Heart right ventricle (tissue), 16 donors: ENCODE measurements around the gene OR5K1. TPM values are rescaled to one million over a fixed set of nuclear protein-coding genes. Genes with fewer than 3 reads are reported as not detected.

Source experiments
- ATAC-seq, 8 donors: fragments of 200-7000 bp; cut with Tn5 transposase; one replicate each; pipeline ENCODE4 v1.9.1; 2020; ENCODE audit warnings: mild to moderate bottlenecking in 8 of 8, moderate library complexity in 8 of 8, moderate number of reproducible peaks in 1 of 8
- DNase-seq, 2 donors: peaks; one replicate each; pipeline ENCODE4 v3.0.0-alpha.2; 2020
- H3K27ac ChIP-seq, 10 donors: fragments of 200-600 bp; sonication (generic) in 2 of 10; one replicate each; pipeline versions ENCODE4 v1.5.0 to v1.8.0; 2020 to 2022; ENCODE audit warnings: mild to moderate bottlenecking in 3 of 10
- H3K27me3 ChIP-seq, 7 donors: fragments of 200-600 bp; one replicate each; pipeline ENCODE4 v1.8.0; 2021 to 2022; ENCODE audit warnings: mild to moderate bottlenecking in 2 of 7
- H3K36me3 ChIP-seq, 9 donors: fragments of 200-600 bp; sonication (generic) in 1 of 9; one replicate each; pipeline versions ENCODE4 v1.5.0 to v1.8.0; 2020 to 2022; ENCODE audit warnings: mild to moderate bottlenecking in 2 of 9
- H3K4me1 ChIP-seq, 9 donors: fragments of 200-600 bp; sonication (generic) in 1 of 9; one replicate each; pipeline versions ENCODE4 v1.5.0 to v1.8.0; 2020 to 2022; ENCODE audit warnings: mild to moderate bottlenecking in 4 of 9
- H3K4me3 ChIP-seq, 10 donors: fragments of 200-600 bp; sonication (generic) in 2 of 10; one replicate each; pipeline versions ENCODE4 v1.5.0 to v1.8.0; 2020 to 2022; ENCODE audit warnings: mild to moderate bottlenecking in 7 of 10, moderate library complexity in 2 of 10
- H3K9me3 ChIP-seq, 11 donors: fragments of 200-600 bp in 10 of 11; sonication (generic) in 2 of 11; one replicate each; pipeline versions ENCODE4 v1.5.0 to v1.8.0; 2013 to 2022; ENCODE audit warnings: mild to moderate bottlenecking in 2 of 11, control low read depth in 1 of 11, moderate library complexity in 1 of 11
- CTCF ChIP-seq, 9 donors: fragments of 200-600 bp; sonication (generic) in 2 of 9; IDR thresholded peaks; one replicate each; pipeline versions ENCODE4 v1.5.0 to v1.8.0; 2021 to 2022; ENCODE audit warnings: antibody characterized with exemption in 9 of 9, mild to moderate bottlenecking in 5 of 9, moderate library complexity in 1 of 9
- WGBS, 2 donors: extraction: QIAGEN DNeasy Blood & Tissue Kit; methylation state at CpG; one replicate each; pipeline ENCODE4 v1.1.7; 2013; ENCODE audit warnings: inconsistent platforms in 1 of 2; 5-methylcytosine and 5-hydroxymethylcytosine counted together
- intact Hi-C, 10 donors: fragments of 100-400 bp; cut with DNase I; formaldehyde crosslinking; loops; one replicate each; pipeline versions ENCODE4 v1.11.1 to v1.14.2; 2022
- polyA plus RNA-seq, 2 donors: library from polyadenylated mRNA; stranded (reverse); fragments of 200-250 nt; gene quantifications; one replicate each; pipeline ENCODE4 v1.2.3, GENCODE V29; 2013
- total RNA-seq, 10 donors: library from RNA; stranded (reverse); fragmentation: NEBNext Ultra II Directional in 3 of 10; extraction: Animal tissue kit (Norgen Biotek cat#: 25700) in 3 of 10; gene quantifications; one replicate each; pipeline versions ENCODE4 v1.2.1 to v1.2.4, GENCODE V29; 2021 to 2023
- donor health status: Arrhythmogenic right ventricular cardiomyopathy.
- donor health status: ischemic (EF 13 %, LVEDD 7.1; RV severe dilation, severe dysfunction).
- donor health status: healthy with polysubstance abuse.
- donor health status: DM: no; HTN: yes; CAD: no.
- donor health status: DM: no; HTN: no; CAD: no.
- donor health status: ischemic (EF 25% LVEDD 6.9; RV normal size, moderate dysfunction).
- donor health status: ischemic (EF 25% LVEDD 5.7; RV mildly dilated, moderate dysfunction).
- donor health status: healthy.
- donor health status: DM: yes; HTN: yes; CAD: no.
- donor health status: Ischemic cardiomyopathy.
- donor health status: ischemic (EF 35%, LVEDD 5.7; RV mildly dilated, moderate dysfunction).
- donor health status: nonischemic (EF 11% LVEDD 7.7; RV severe dilation, severe dysfunction).
- donor health status: DM: yes; HTN: yes; CAD: no.
- donor health status: PGD.
- donor health status: ischemic (EF 29% LVEDD 5.4; RV normal size, mild dysfunction).
- donor health status: nonischemic (EF 23%, LVEDD 6.1; RV moderate dilation, normal function).

OR5K1 gene
- total and polyA plus RNA-seq, 12 donors = not detected

DNA sequence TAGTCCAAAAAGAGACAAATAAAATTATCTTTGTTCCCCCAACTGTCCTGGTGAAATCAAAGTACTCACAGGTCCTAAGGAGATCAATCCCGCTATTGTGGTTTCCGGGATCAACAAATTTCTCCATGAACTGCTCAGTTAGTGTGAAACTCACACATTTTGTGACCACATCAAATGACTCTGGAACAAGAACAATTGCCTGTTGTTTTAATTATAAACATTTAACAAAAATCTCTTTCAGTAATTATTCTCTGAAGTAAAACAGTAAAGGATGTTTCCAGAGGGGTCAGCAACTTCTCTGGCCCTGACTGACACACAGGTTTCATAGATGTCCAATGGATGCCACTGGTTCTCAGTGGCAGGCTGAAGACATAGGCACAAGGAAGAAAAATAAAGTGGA, 55.8 kb downstream of the OR5K1 start:
- Histone ChIP-seq H3K36me3 (peaks cover 0 to 73% (median 11%) of the 10 kb centered on the region in 9 donors), H3K9me3 (no peaks in the 10 kb centered on the region), H3K27ac (no peak overlapping the region), H3K4me3 (no peak overlapping the region), H3K27me3 (no peaks in the 10 kb centered on the region), H3K4me1 (peaks cover 0 to 59% (median 18%) of the 10 kb centered on the region in 9 donors)
- intact Hi-C loops = no loop called here
- WGBS, 2 donors = 96 to 97% methylated on average over 2 of the region's 2 CpGs
- ATAC-seq (no peak), DNase-seq (no peak)
- TF ChIP-seq CTCF (IDR thresholded peaks at IDR 0.05) = no peak

DNA sequence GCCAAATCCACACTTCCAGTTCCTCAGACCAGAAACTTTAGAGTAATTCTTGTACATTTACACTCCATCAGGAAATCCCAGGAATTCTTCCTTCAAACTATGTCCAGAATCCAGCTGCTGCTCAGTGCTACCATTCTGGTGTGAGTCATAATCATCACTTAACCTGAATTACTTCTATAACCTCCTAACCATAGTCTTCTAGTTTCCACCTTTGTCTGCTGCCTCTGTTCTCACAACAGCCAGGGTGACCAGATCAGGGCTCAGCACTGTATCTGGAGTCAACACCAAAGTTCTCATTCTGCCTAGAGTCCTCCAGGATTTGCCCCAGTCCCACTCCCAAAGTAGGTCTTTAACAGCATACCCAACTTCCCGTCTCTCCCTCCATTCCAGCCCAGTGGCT, 56.4 kb downstream of the OR5K1 start:
- DNase-seq (no peak), ATAC-seq (no peak)
- Histone ChIP-seq H3K36me3 (peaks cover 0 to 68% (median 11%) of the 10 kb centered on the region in 9 donors), H3K9me3 (no peaks in the 10 kb centered on the region), H3K4me3 (no peak overlapping the region), H3K27me3 (no peaks in the 10 kb centered on the region), H3K27ac (no peak overlapping the region), H3K4me1 (peaks cover 0 to 53% (median 18%) of the 10 kb centered on the region in 9 donors)
- intact Hi-C loops = no loop called here
- no peak for TF ChIP-seq CTCF (IDR thresholded peaks at IDR 0.05)
- 98 to 100% methylated on average over 1 of the region's 1 CpG for WGBS, 2 donors

DNA sequence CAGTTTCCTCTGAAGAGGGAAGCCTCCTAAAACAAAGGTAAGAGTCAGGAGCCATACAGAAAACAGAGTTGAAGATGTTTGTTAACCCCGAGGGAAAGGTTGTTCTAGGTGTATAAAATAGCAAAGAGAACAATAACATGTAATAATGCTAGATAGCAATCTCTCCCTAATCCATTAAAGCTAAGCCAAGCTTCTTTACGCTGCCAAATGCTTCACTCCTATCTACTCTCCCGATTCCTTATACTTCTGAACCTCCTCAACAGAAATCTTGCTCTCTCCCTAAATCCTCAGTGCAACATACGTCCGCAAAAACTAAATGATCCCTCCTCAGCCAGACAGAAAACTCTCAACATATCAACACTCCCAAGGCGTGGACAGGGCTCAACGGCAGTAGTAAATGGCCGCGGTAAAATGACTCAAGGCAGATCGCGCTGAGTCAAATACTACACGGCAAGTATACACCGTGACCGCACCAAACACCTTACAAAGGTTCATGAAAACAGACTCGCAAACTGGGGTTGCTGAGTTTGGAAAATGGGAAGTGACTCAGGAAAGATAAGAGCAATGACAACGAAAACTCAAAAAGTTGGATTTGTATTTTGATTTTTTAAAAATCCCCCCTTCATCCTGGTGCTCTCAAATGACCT, 59.0 kb downstream of the OR5K1 start:
- 0 to 1% methylated on average over 16 of the region's 16 CpGs for WGBS, 2 donors
- Histone ChIP-seq H3K4me3 (peak overlapping the region; percentile 67 to 91 (median 78)), H3K36me3 (peaks cover 0 to 42% (median under 1%) of the 10 kb centered on the region in 9 donors), H3K27ac (peak overlapping the region; percentile 92 to 99 (median 96)), H3K9me3 (no peaks in the 10 kb centered on the region), H3K4me1 (peaks cover 0 to 41% (median 18%) of the 10 kb centered on the region in 9 donors), H3K27me3 (no peaks in the 10 kb centered on the region)
- intact Hi-C loops = loop anchor here in 6 of 10 donors (5.0 to 10.0 kb wide), 2 partner anchors 70 to 213 kb away; partner anchors contain the start of gene CPOX (in 5 of the 6)
- peak; percentile 35 to 73 (median 48) for ATAC-seq
- peak; percentile 4 to 26 for DNase-seq
- TF ChIP-seq CTCF (IDR thresholded peaks at IDR 0.05) = no peak

Other genes with a start within 250 kb of the OR5K1 start
- not detected for gene OR5H6, start 199.0 kb upstream of the OR5K1 start, total RNA-seq
- gene OR5H6, start 199.0 kb upstream of the OR5K1 start, polyA plus RNA-seq = not detected
- gene OR5H2, start 180.7 kb upstream of the OR5K1 start, total RNA-seq = not detected
- gene OR5H2, start 180.7 kb upstream of the OR5K1 start, polyA plus RNA-seq = not detected
- gene OR5K4, start 109.3 kb upstream of the OR5K1 start, total RNA-seq = not detected
- not detected for gene OR5K4, start 109.3 kb upstream of the OR5K1 start, polyA plus RNA-seq
- not detected for gene OR5K3, start 72.5 kb upstream of the OR5K1 start, total RNA-seq
- gene OR5K3, start 72.5 kb upstream of the OR5K1 start, polyA plus RNA-seq = not detected
- gene OR5K2, start 34.5 kb downstream of the OR5K1 start, total RNA-seq = not detected
- gene OR5K2, start 34.5 kb downstream of the OR5K1 start, polyA plus RNA-seq = not detected
- 10 to 100 TPM; 58.1 to 99.6 (median 75.5) TPM for gene CLDND1, start 59.7 kb downstream of the OR5K1 start, total RNA-seq
- gene CLDND1, start 59.7 kb downstream of the OR5K1 start, polyA plus RNA-seq = 10 to 100 TPM; 55.6 to 99.9 TPM
- gene GPR15, start 68.8 kb downstream of the OR5K1 start, total RNA-seq = under 1 TPM in 1 of 10 donors, not detected in 9; 0.21 TPM
- not detected for gene GPR15, start 68.8 kb downstream of the OR5K1 start, polyA plus RNA-seq
- 10 to 100 TPM in 7 of 10 donors, 1 to 10 TPM in 3; 7.7 to 12.5 (median 11.0) TPM for gene CPOX, start 130.4 kb downstream of the OR5K1 start, total RNA-seq
- 10 to 100 TPM in 1 of 2 donors, 1 to 10 TPM in 1; 7.9 to 11.6 TPM for gene CPOX, start 130.4 kb downstream of the OR5K1 start, polyA plus RNA-seq